Osteoblast (primary cell): ENCODE measurements around the gene MEIS1. TPM values are rescaled to one million over a fixed set of nuclear protein-coding genes. Genes with fewer than 3 reads are reported as not detected.

Source experiments
- DNase-seq: peaks from one replicate; pipeline ENCODE4 v3.0.0; 2011; ENCODE audit warnings: low spot score, mixed read lengths; ENCODE audit not compliant: insufficient read length; ENCODE audit errors: missing footprints
- H2AFZ ChIP-seq: 2 replicates; pipeline ENCODE4 v1.6.0; 2011; ENCODE audit warnings: mild to moderate bottlenecking, low read length
- H3K27ac ChIP-seq: 2 replicates; pipeline ENCODE4 v1.5.1; 2011; ENCODE audit warnings: mild to moderate bottlenecking, low read depth, low read length, moderate library complexity
- H3K27me3 ChIP-seq: 2 replicates; pipeline ENCODE4 v1.6.0; 2012; ENCODE audit warnings: mild to moderate bottlenecking, control low read depth, inconsistent platforms, low read length, moderate library complexity; ENCODE audit not compliant: insufficient read depth
- H3K36me3 ChIP-seq: 2 replicates; pipeline ENCODE4 v1.5.1; 2011; ENCODE audit warnings: mild to moderate bottlenecking, low read length, control low read depth, moderate library complexity; ENCODE audit not compliant: insufficient read depth
- H3K4me1 ChIP-seq: 2 replicates; pipeline ENCODE4 v1.5.1; 2011; ENCODE audit warnings: mild to moderate bottlenecking, low read length, control low read depth, moderate library complexity; ENCODE audit not compliant: insufficient read depth
- H3K4me2 ChIP-seq: 2 replicates; pipeline ENCODE4 v1.6.0; 2011; ENCODE audit warnings: mild to moderate bottlenecking, low read length; ENCODE audit not compliant: insufficient read depth
- H3K4me3 ChIP-seq: fragments of 200-600 bp; sonication (generic); 3 replicates; pipeline ENCODE4 v1.5.1; 2012; ENCODE audit warnings: mild to moderate bottlenecking, low read length, inconsistent platforms; ENCODE audit not compliant: insufficient read depth
- H3K79me2 ChIP-seq: 2 replicates; pipeline ENCODE4 v1.6.0; 2012; ENCODE audit warnings: mild to moderate bottlenecking, low read length, control low read depth, inconsistent platforms; ENCODE audit not compliant: insufficient read depth
- H3K9me3 ChIP-seq: 2 replicates; pipeline ENCODE4 v1.5.1; 2011; ENCODE audit warnings: low read depth, low read length, control low read depth
- H4K20me1 ChIP-seq: 2 replicates; pipeline ENCODE4 v1.6.0; 2012; ENCODE audit warnings: mild to moderate bottlenecking, low read length, control low read depth; ENCODE audit not compliant: insufficient read depth
- CTCF ChIP-seq: IDR thresholded peaks from 2 replicates; pipeline ENCODE4 v1.5.1; 2011; ENCODE audit warnings: mild to moderate bottlenecking, low read depth, low read length, moderate library complexity; ENCODE audit errors: extremely low read depth
- total RNA-seq: library from RNA; depleted of rRNA; stranded (reverse); fragments of >200 nt; gene quantifications from 2 replicates; pipeline ENCODE4 v1.2.3, GENCODE V29; 2012

MEIS1 gene
- total RNA-seq, 1 donor, result 11.9 TPM

GRCh38 chr2:66423391-66424124, 11.4 kb upstream of the MEIS1 start:
- no peaks in the 10 kb centered on the region for H3K79me2 ChIP-seq
- no peaks in the 10 kb centered on the region for H3K36me3 ChIP-seq
- H2AFZ ChIP-seq, result no peak overlapping the region
- H4K20me1 ChIP-seq, result no peaks in the 10 kb centered on the region
- no peak for DNase-seq
- TF ChIP-seq CTCF, result peak; percentile 4
- H3K4me2 ChIP-seq, result no peak overlapping the region
- no peaks in the 10 kb centered on the region for H3K9me3 ChIP-seq
- H3K4me1 ChIP-seq, result no peaks in the 10 kb centered on the region
- H3K4me3 ChIP-seq, result no peak overlapping the region
- H3K27ac ChIP-seq, result no peak overlapping the region
- peaks cover 37% of the 10 kb centered on the region for H3K27me3 ChIP-seq

GRCh38 chr2:66426244-66427111, 8.4 kb upstream of the MEIS1 start:
- Histone ChIP-seq H3K27ac (no peak overlapping the region), H3K9me3 (no peaks in the 10 kb centered on the region), H3K4me1 (no peaks in the 10 kb centered on the region), H3K4me3 (no peak overlapping the region), H4K20me1 (no peaks in the 10 kb centered on the region), H3K79me2 (no peaks in the 10 kb centered on the region), H2AFZ (no peak overlapping the region), H3K36me3 (no peaks in the 10 kb centered on the region), H3K4me2 (no peak overlapping the region), H3K27me3 (peaks cover 39% of the 10 kb centered on the region)
- no peak for TF ChIP-seq CTCF
- no peak for DNase-seq

- H3K9me3 ChIP-seq, result no peaks in the 10 kb centered on the region
- H3K4me3 ChIP-seq, result no peak overlapping the region
- no peaks in the 10 kb centered on the region for H3K36me3 ChIP-seq
- H3K27ac ChIP-seq, result no peak overlapping the region
- TF ChIP-seq CTCF, result no peak
- no peak overlapping the region for H2AFZ ChIP-seq
- H3K4me2 ChIP-seq, result no peak overlapping the region
- H3K79me2 ChIP-seq, result no peaks in the 10 kb centered on the region
- peaks cover 39% of the 10 kb centered on the region for H3K27me3 ChIP-seq
- no peaks in the 10 kb centered on the region for H3K4me1 ChIP-seq
- no peaks in the 10 kb centered on the region for H4K20me1 ChIP-seq
- no peak for DNase-seq
Observed at GRCh38 chr2:66427300-66427699, 7.6 kb upstream of the MEIS1 start.
